H9 (cell line): ENCODE data around the gene THAP5. TPM values are rescaled to one million over a fixed set of nuclear protein-coding genes. Genes with fewer than 3 reads are reported as not detected.

Experiments used
- DNase-seq: peaks from one replicate; pipeline ENCODE4 v3.0.0-alpha.2; 2017
- H2AFZ ChIP-seq: one replicate; pipeline ENCODE4 v1.6.1; 2013; ENCODE audit warnings: mild to moderate bottlenecking, low read length, control low read depth, moderate library complexity
- H2AK5ac ChIP-seq: 2 replicates; pipeline ENCODE4 v1.6.1; 2013; ENCODE audit warnings: low read length, control low read depth, mixed read lengths; ENCODE audit not compliant: insufficient read length
- H2BK120ac ChIP-seq: one replicate; pipeline ENCODE4 v1.6.1; 2013; ENCODE audit warnings: low read depth, mild to moderate bottlenecking, low read length, control low read depth, inconsistent platforms; ENCODE audit not compliant: poor library complexity, severe bottlenecking
- H2BK12ac ChIP-seq: 2 replicates; pipeline ENCODE4 v1.6.1; 2013; ENCODE audit warnings: low read length, control low read depth, mixed read lengths, low read depth; ENCODE audit not compliant: insufficient read length
- H2BK15ac ChIP-seq: 2 replicates; pipeline ENCODE4 v1.6.1; 2013; ENCODE audit warnings: low read depth, low read length, control low read depth
- H2BK20ac ChIP-seq: one replicate; pipeline ENCODE4 v1.6.1; 2013; ENCODE audit warnings: low read depth, mild to moderate bottlenecking, low read length, control low read depth, inconsistent platforms; ENCODE audit not compliant: poor library complexity, severe bottlenecking
- H2BK5ac ChIP-seq: 2 replicates; pipeline ENCODE4 v1.6.1; 2013; ENCODE audit warnings: low read length, control low read depth, mixed read lengths; ENCODE audit not compliant: insufficient read length
- H3K14ac ChIP-seq: 2 replicates; pipeline ENCODE4 v1.6.1; 2013; ENCODE audit warnings: low read length, control low read depth; ENCODE audit not compliant: insufficient read depth
- H3K18ac ChIP-seq: 2 replicates; pipeline ENCODE4 v1.6.1; 2013; ENCODE audit warnings: low read depth, mild to moderate bottlenecking, mixed read lengths, low read length, control low read depth; ENCODE audit not compliant: insufficient read length
- H3K23ac ChIP-seq: 2 replicates; pipeline ENCODE4 v1.6.1; 2013; ENCODE audit warnings: low read length, control low read depth, mixed read lengths, low read depth; ENCODE audit not compliant: insufficient read length
- H3K23me2 ChIP-seq: 2 replicates; pipeline ENCODE4 v1.6.1; 2013; ENCODE audit warnings: low read depth, mild to moderate bottlenecking, mixed read lengths, low read length, control low read depth; ENCODE audit not compliant: insufficient read length, poor library complexity, severe bottlenecking
- H3K27ac ChIP-seq: 2 replicates; pipeline ENCODE4 v1.5.1; 2013; ENCODE audit warnings: low read length, control low read depth, mixed read lengths, low read depth; ENCODE audit not compliant: insufficient read length
- H3K27me3 ChIP-seq: 2 replicates; pipeline ENCODE4 v1.6.1; 2013; ENCODE audit warnings: low read length, control low read depth, inconsistent platforms; ENCODE audit not compliant: insufficient read depth
- H3K4ac ChIP-seq: 2 replicates; pipeline ENCODE4 v1.6.1; 2013; ENCODE audit warnings: low read depth, mild to moderate bottlenecking, control low read depth, inconsistent platforms, low read length, moderate library complexity
- H3K4me1 ChIP-seq: 2 replicates; pipeline ENCODE4 v1.6.1; 2013; ENCODE audit warnings: low read length, control low read depth, inconsistent platforms; ENCODE audit not compliant: insufficient read depth
- H3K4me2 ChIP-seq: 2 replicates; pipeline ENCODE4 v1.6.1; 2013; ENCODE audit warnings: low read length, control low read depth, mixed read lengths; ENCODE audit not compliant: insufficient read length, insufficient read depth
- H3K56ac ChIP-seq: 2 replicates; pipeline ENCODE4 v1.6.1; 2013; ENCODE audit warnings: low read depth, mild to moderate bottlenecking, mixed read lengths, low read length, control low read depth; ENCODE audit not compliant: insufficient read length
- H3K79me1 ChIP-seq: 2 replicates; pipeline ENCODE4 v1.6.1; 2013; ENCODE audit warnings: low read depth, mild to moderate bottlenecking, moderate library complexity, low read length, control low read depth, inconsistent platforms; ENCODE audit not compliant: insufficient read depth, poor library complexity, severe bottlenecking
- H3K79me2 ChIP-seq: 2 replicates; pipeline ENCODE4 v1.6.1; 2013; ENCODE audit warnings: low read length, control low read depth, inconsistent platforms; ENCODE audit not compliant: insufficient read depth
- H3K9ac ChIP-seq: 2 replicates; pipeline ENCODE4 v1.6.1; 2013; ENCODE audit warnings: low read length, control low read depth, mixed read lengths; ENCODE audit not compliant: insufficient read length; ENCODE audit errors: extremely low read depth
- H3K9me3 ChIP-seq: one replicate; pipeline ENCODE4 v1.6.1; 2013; ENCODE audit warnings: low read depth, low read length, inconsistent platforms; ENCODE audit not compliant: control insufficient read depth
- H3T11ph ChIP-seq: one replicate; pipeline ENCODE4 v1.6.1; 2013; ENCODE audit warnings: mild to moderate bottlenecking, low read length, control low read depth, inconsistent platforms
- H4K20me1 ChIP-seq: one replicate; pipeline ENCODE4 v1.6.1; 2013; ENCODE audit not compliant: control insufficient read depth, insufficient read length, insufficient read depth
- H4K5ac ChIP-seq: 2 replicates; pipeline ENCODE4 v1.6.1; 2013; ENCODE audit warnings: low read depth, mild to moderate bottlenecking, mixed read lengths, low read length, control low read depth; ENCODE audit not compliant: insufficient read length
- H4K8ac ChIP-seq: replicated peaks from 2 replicates; pipeline ENCODE4 v1.6.1; 2013; ENCODE audit warnings: low read length, control low read depth, mixed read lengths, low read depth; ENCODE audit not compliant: insufficient read length
- H4K91ac ChIP-seq: 2 replicates; pipeline ENCODE4 v1.6.1; 2013; ENCODE audit warnings: low read depth, mild to moderate bottlenecking, moderate library complexity, mixed read lengths, low read length, control low read depth; ENCODE audit not compliant: insufficient read length
- H3K27ac Mint-ChIP-seq, 3 experiments: 2 replicates in 2 of 3; 3 replicates in 1 of 3; pipeline ENCODE4 v1.8.0; 2020 to 2021; ENCODE audit warnings: mixed read lengths in 3 of 3, mild to moderate bottlenecking in 1 of 3, moderate library complexity in 1 of 3
- H3K27me3 Mint-ChIP-seq: 2 replicates; pipeline ENCODE4 v1.8.0; 2021; ENCODE audit warnings: low read depth, mild to moderate bottlenecking, moderate library complexity, mixed read lengths
- H3K36me3 Mint-ChIP-seq, 3 experiments: 2 replicates in 2 of 3; 3 replicates in 1 of 3; pipeline ENCODE4 v1.8.0; 2020 to 2021; ENCODE audit warnings: low read depth in 3 of 3, mixed read lengths in 3 of 3; ENCODE audit not compliant: insufficient read depth in 1 of 3
- H3K4me1 Mint-ChIP-seq, 2 experiments: 2 replicates each; pipeline ENCODE4 v1.8.0; 2020; ENCODE audit warnings: mixed read lengths in 2 of 2
- H3K4me3 Mint-ChIP-seq, 2 experiments: 2 replicates in 1 of 2; 3 replicates in 1 of 2; pipeline ENCODE4 v1.8.0; 2020 to 2021; ENCODE audit warnings: mild to moderate bottlenecking in 2 of 2, mixed read lengths in 2 of 2, moderate library complexity in 1 of 2
- H3K9me3 Mint-ChIP-seq, 2 experiments: 2 replicates in 1 of 2; 3 replicates in 1 of 2; pipeline ENCODE4 v1.8.0; 2020; ENCODE audit warnings: mild to moderate bottlenecking in 2 of 2, mixed read lengths in 2 of 2, moderate library complexity in 1 of 2
- WGBS: extraction: QIAGEN DNeasy Blood & Tissue Kit; methylation state at CpG from one replicate; pipeline ENCODE4 v1.1.7; 2013; ENCODE audit warnings: missing lambda C conversion rate, low lambda C conversion rate, mixed read lengths; ENCODE audit not compliant: insufficient read length; ENCODE audit errors: extremely low coverage; 5-methylcytosine and 5-hydroxymethylcytosine counted together
- total RNA-seq: library from RNA; stranded (reverse); gene quantifications from 2 replicates; pipeline ENCODE4 v1.2.1, GENCODE V29; 2021
- TF ChIP-seq, protein P1 (sequence below): fragments of 200-600 bp; sonication (generic); conservative IDR thresholded peaks from 3 replicates; pipeline ENCODE4 v1.8.0; 2021; ENCODE audit warnings: antibody characterized with exemption, mild to moderate bottlenecking

Gene THAP5
- total RNA-seq, 1 experiment from 2014 or later: 20.6 TPM

DNA sequence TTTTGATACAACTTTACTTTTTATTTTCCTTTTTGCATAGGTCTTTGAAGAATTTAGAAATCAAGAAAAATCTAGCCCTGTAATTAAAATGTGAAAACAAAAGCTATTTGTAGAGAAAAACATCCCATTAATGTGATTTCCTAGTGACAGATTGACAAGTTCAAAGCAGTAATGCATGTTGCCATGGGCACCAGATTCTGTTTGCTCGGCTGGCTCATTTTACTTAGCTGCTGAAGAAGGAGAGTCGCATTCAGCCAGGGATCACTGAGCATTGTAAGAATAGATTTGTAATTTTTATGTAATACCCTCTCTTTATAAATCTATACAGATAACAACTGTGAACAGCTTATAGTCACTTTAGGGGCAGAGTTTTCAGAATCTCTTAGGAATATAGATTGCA is 28.6 kb upstream of the THAP5 start:
- Mint-ChIP-seq H3K4me3 (no peak overlapping the region), H3K27ac (no peak overlapping the region), H3K36me3 (no peaks in the 10 kb centered on the region), H3K4me1 (peaks cover 21 to 32% of the 10 kb centered on the region in 2 experiments), H3K27me3 (peaks cover 3% of the 10 kb centered on the region; the same call in 1 of the 2 replicates), H3K9me3 (no peaks in the 10 kb centered on the region)
- H3K79me2 ChIP-seq: no peaks in the 10 kb centered on the region
- H2AK5ac ChIP-seq: no peak overlapping the region
- no peak overlapping the region for H2BK20ac ChIP-seq
- TF ChIP-seq, protein P1, sequence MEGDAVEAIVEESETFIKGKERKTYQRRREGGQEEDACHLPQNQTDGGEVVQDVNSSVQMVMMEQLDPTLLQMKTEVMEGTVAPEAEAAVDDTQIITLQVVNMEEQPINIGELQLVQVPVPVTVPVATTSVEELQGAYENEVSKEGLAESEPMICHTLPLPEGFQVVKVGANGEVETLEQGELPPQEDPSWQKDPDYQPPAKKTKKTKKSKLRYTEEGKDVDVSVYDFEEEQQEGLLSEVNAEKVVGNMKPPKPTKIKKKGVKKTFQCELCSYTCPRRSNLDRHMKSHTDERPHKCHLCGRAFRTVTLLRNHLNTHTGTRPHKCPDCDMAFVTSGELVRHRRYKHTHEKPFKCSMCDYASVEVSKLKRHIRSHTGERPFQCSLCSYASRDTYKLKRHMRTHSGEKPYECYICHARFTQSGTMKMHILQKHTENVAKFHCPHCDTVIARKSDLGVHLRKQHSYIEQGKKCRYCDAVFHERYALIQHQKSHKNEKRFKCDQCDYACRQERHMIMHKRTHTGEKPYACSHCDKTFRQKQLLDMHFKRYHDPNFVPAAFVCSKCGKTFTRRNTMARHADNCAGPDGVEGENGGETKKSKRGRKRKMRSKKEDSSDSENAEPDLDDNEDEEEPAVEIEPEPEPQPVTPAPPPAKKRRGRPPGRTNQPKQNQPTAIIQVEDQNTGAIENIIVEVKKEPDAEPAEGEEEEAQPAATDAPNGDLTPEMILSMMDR: no peak
- H2BK120ac ChIP-seq: no peak overlapping the region
- no peak overlapping the region for H3K14ac ChIP-seq
- H3T11ph ChIP-seq: no peak overlapping the region
- H2BK5ac ChIP-seq: no peak overlapping the region
- no peaks in the 10 kb centered on the region for H3K4me1 ChIP-seq
- H3K23ac ChIP-seq: no peak overlapping the region
- H3K27ac ChIP-seq: no peak overlapping the region
- H3K56ac ChIP-seq: no peak overlapping the region
- H3K9ac ChIP-seq: no peak overlapping the region
- no peak overlapping the region for H4K8ac ChIP-seq
- no peak overlapping the region for H3K18ac ChIP-seq
- H2BK15ac ChIP-seq: no peak overlapping the region
- no peaks in the 10 kb centered on the region for H3K9me3 ChIP-seq
- no CpG with 5 or more reads among the region's 2 CpGs for WGBS
- no peaks in the 10 kb centered on the region for H4K20me1 ChIP-seq
- H2AFZ ChIP-seq: no peak overlapping the region
- no peaks in the 10 kb centered on the region for H3K27me3 ChIP-seq
- H3K4me2 ChIP-seq: no peak overlapping the region
- H4K91ac ChIP-seq: no peak overlapping the region
- no peaks in the 10 kb centered on the region for H3K23me2 ChIP-seq
- H3K4ac ChIP-seq: no peak overlapping the region
- no peak overlapping the region for H4K5ac ChIP-seq
- no peak overlapping the region for H2BK12ac ChIP-seq
- H3K79me1 ChIP-seq: no peaks in the 10 kb centered on the region
- no peak for DNase-seq
